B cell (primary cell): ENCODE results near the gene SMARCD3. TPM values are rescaled to one million over a fixed set of nuclear protein-coding genes. Genes with fewer than 3 reads are reported as not detected.

Experiments
- ATAC-seq: fragments of 200-7000 bp; cut with Tn5 transposase; one replicate; pipeline ENCODE4 v1.10.0; 2021; ENCODE audit warnings: low read depth, mild to moderate bottlenecking, moderate number of reproducible peaks, moderate library complexity
- CTCF ChIA-PET: fragments of 350-600 bp; sonication (Branson Sonifier 250); formaldehyde crosslinking; loops from one replicate; lab custom pipeline; 2021; ENCODE audit warnings: antibody characterized with exemption, inconsistent platforms; lab: Charles Lee
- POLR2A ChIA-PET: fragments of 350-600 bp; sonication (Branson Sonifier 250); formaldehyde crosslinking; loops from one replicate; lab custom pipeline; 2021; ENCODE audit warnings: antibody characterized with exemption; lab: Charles Lee
- DNase-seq: peaks from one replicate; pipeline ENCODE4 v3.0.0; 2013
- H2AFZ ChIP-seq: 2 replicates; pipeline ENCODE4 v1.6.1; 2012; ENCODE audit warnings: mild to moderate bottlenecking, low read depth, low read length; ENCODE audit not compliant: insufficient read depth, poor library complexity, severe bottlenecking
- H3K27ac ChIP-seq, 2 donors: 1 replicate in 1 of 2; 2 replicates in 1 of 2; pipeline ENCODE4 v1.5.1; 2012 to 2013; ENCODE audit warnings: low read length in 2 of 2, mild to moderate bottlenecking in 2 of 2, moderate library complexity in 1 of 2
- H3K27me3 ChIP-seq, 4 experiments: fragments of 200-600 bp in 1 of 4; sonication (generic) in 1 of 4; replicated peaks in 1 of 4; 1 replicate in 2 of 4; 2 replicates in 2 of 4; pipeline versions ENCODE4 v1.6.1 to v1.7.0; 2013 to 2016; ENCODE audit warnings: low read length in 3 of 4, mild to moderate bottlenecking in 2 of 4, mixed read lengths in 1 of 4, moderate library complexity in 1 of 4; ENCODE audit not compliant: insufficient read depth in 4 of 4, control insufficient read depth in 3 of 4; ENCODE audit errors: control extremely low read depth in 1 of 4
- H3K36me3 ChIP-seq, 2 experiments: replicated peaks in 1 of 2; 1 replicate in 1 of 2; 2 replicates in 1 of 2; pipeline versions ENCODE4 v1.6.1 to v1.7.1; 2013; ENCODE audit warnings: low read length in 1 of 2; ENCODE audit not compliant: insufficient read depth in 2 of 2, control insufficient read depth in 1 of 2; ENCODE audit errors: control extremely low read depth in 1 of 2, extremely low read depth in 1 of 2
- H3K4me1 ChIP-seq, 2 donors: fragments of 200-600 bp in 1 of 2; sonication (generic) in 1 of 2; 1 replicate in 1 of 2; 2 replicates in 1 of 2; pipeline versions ENCODE4 v1.5.1 to v1.6.1; 2013 to 2017; ENCODE audit warnings: low read length in 2 of 2; ENCODE audit not compliant: control insufficient read depth in 2 of 2, insufficient read depth in 2 of 2
- H3K4me2 ChIP-seq: replicated peaks from 2 replicates; pipeline ENCODE3; 2012; ENCODE audit warnings: mild to moderate bottlenecking, low read depth, low read length; ENCODE audit not compliant: poor library complexity, severe bottlenecking
- H3K4me3 ChIP-seq, 5 experiments: fragments of 200-600 bp in 1 of 5; sonication (generic) in 1 of 5; 1 replicate in 3 of 5; 2 replicates in 2 of 5; pipeline versions ENCODE4 v1.5.1 to v1.7.0; 2011 to 2016; ENCODE audit warnings: low read length in 4 of 5, mild to moderate bottlenecking in 4 of 5, low read depth in 2 of 5, control low read depth in 1 of 5, moderate library complexity in 1 of 5; ENCODE audit not compliant: insufficient read depth in 1 of 5; ENCODE audit errors: control extremely low read depth in 1 of 5, extremely low read depth in 1 of 5
- H3K79me2 ChIP-seq: fragments of 200-600 bp; sonication (generic); one replicate; pipeline ENCODE4 v1.6.0; 2016; ENCODE audit warnings: low read length; ENCODE audit not compliant: control insufficient read depth, insufficient read depth
- H3K9ac ChIP-seq: fragments of 200-600 bp; sonication (generic); 2 replicates; pipeline ENCODE4 v1.6.1; 2017; ENCODE audit warnings: mild to moderate bottlenecking, low read length, moderate library complexity
- H3K9me3 ChIP-seq, 3 donors: one replicate each; pipeline versions ENCODE4 v1.6.1 to v1.7.1; 2013; ENCODE audit warnings: low read length in 2 of 3; ENCODE audit not compliant: control insufficient read depth in 2 of 3, insufficient read depth in 1 of 3; ENCODE audit errors: control extremely low read depth in 1 of 3
- H4K20me1 ChIP-seq: 2 replicates; pipeline ENCODE4 v1.6.0; 2012; ENCODE audit warnings: mild to moderate bottlenecking, low read length; ENCODE audit not compliant: insufficient read depth, control insufficient read depth, poor library complexity, severe bottlenecking
- H3K27ac Mint-ChIP-seq: one replicate; pipeline ENCODE4 v1.8.0; 2021; ENCODE audit warnings: mixed read lengths
- H3K27me3 Mint-ChIP-seq: one replicate; pipeline ENCODE4 v1.8.0; 2021; ENCODE audit warnings: mixed read lengths
- H3K4me1 Mint-ChIP-seq: one replicate; pipeline ENCODE4 v1.8.0; 2021; ENCODE audit warnings: mixed read lengths
- H3K4me3 Mint-ChIP-seq: one replicate; pipeline ENCODE4 v1.8.0; 2021; ENCODE audit warnings: mixed read lengths
- H3K9me3 Mint-ChIP-seq: one replicate; pipeline ENCODE4 v1.8.0; 2022; ENCODE audit warnings: mixed read lengths; ENCODE audit not compliant: insufficient read depth
- EZH2 ChIP-seq: IDR thresholded peaks from 2 replicates; pipeline ENCODE4 v1.6.1; 2012; ENCODE audit warnings: borderline replicate concordance, low read depth, mild to moderate bottlenecking, moderate library complexity, low read length; ENCODE audit not compliant: insufficient read depth, poor library complexity, severe bottlenecking
- WGBS: methylation state at CpG from one replicate; pipeline ENCODE4 v1.1.5; 2013; ENCODE audit warnings: missing lambda C conversion rate; ENCODE audit not compliant: insufficient coverage; 5-methylcytosine and 5-hydroxymethylcytosine counted together
- intact Hi-C: fragments of 100-400 bp; cut with micrococcal nuclease; formaldehyde crosslinking; loops from one replicate; pipeline ENCODE4 v1.10.0; 2022
- polyA plus RNA-seq: library from polyadenylated mRNA; depleted of rRNA; stranded (reverse); fragments of >200 nt; gene quantifications from 2 replicates; pipeline ENCODE4 v1.2.3, GENCODE V29; 2012
- total RNA-seq, 2 donors: library from RNA; stranded (reverse); fragments of 120-200 nt in 1 of 2; gene quantifications; 1 replicate in 1 of 2; 2 replicates in 1 of 2; pipeline versions ENCODE4 v1.2.3 to v1.2.4, GENCODE V29; 2013 to 2022
- TF ChIP-seq, protein P1 (sequence below): fragments of 200-600 bp; IDR thresholded peaks from one replicate; pipeline ENCODE4 v1.8.0; 2022; ENCODE audit warnings: antibody characterized with exemption, mild to moderate bottlenecking

The SMARCD3 gene
- total and polyA plus RNA-seq, 2 donors (not counting 1 experiment from before 2014, with no cell fraction given) = 1.0 TPM; not detected in 1

DNA sequence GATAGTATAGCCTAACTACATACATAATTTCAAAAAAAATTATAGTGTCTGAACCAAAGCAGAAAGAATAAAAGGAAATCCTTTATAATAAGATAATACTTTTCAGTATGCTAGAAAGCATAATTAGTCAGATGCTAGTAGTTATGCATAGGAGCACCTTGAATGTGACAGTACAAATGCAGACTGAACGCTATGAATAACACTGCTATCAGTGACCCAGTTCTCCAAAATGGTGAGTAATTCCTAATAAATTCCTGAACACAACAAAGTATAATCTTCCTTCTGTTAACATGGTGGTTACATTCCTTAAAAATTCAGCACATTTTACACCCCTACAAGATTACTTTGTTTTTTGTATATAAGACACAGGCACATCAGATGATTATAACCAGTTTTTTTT, 17.4 kb downstream of the SMARCD3 start:
- TF ChIP-seq, protein P1, sequence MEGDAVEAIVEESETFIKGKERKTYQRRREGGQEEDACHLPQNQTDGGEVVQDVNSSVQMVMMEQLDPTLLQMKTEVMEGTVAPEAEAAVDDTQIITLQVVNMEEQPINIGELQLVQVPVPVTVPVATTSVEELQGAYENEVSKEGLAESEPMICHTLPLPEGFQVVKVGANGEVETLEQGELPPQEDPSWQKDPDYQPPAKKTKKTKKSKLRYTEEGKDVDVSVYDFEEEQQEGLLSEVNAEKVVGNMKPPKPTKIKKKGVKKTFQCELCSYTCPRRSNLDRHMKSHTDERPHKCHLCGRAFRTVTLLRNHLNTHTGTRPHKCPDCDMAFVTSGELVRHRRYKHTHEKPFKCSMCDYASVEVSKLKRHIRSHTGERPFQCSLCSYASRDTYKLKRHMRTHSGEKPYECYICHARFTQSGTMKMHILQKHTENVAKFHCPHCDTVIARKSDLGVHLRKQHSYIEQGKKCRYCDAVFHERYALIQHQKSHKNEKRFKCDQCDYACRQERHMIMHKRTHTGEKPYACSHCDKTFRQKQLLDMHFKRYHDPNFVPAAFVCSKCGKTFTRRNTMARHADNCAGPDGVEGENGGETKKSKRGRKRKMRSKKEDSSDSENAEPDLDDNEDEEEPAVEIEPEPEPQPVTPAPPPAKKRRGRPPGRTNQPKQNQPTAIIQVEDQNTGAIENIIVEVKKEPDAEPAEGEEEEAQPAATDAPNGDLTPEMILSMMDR = no peak
- TF ChIP-seq EZH2 = no peak
- H3K27me3 Mint-ChIP-seq = no peaks in the 10 kb centered on the region
- POLR2A ChIA-PET = no interaction called here
- intact Hi-C loops = no loop called here
- H3K4me3 Mint-ChIP-seq = peak overlapping the region; percentile 99
- H3K9me3 ChIP-seq = no peaks in the 10 kb centered on the region
- peaks cover 53% of the 10 kb centered on the region for H3K4me1 Mint-ChIP-seq
- ATAC-seq (no peak), DNase-seq (no peak)
- H4K20me1 ChIP-seq = peaks cover 35% of the 10 kb centered on the region
- H3K4me1 ChIP-seq = peaks cover 26 to 36% of the 10 kb centered on the region in 2 donors
- no peaks in the 10 kb centered on the region for H3K27me3 ChIP-seq
- H3K9me3 Mint-ChIP-seq = no peaks in the 10 kb centered on the region
- no CpG with 5 or more reads among the region's 1 CpG for WGBS
- H3K9ac ChIP-seq = no peak overlapping the region
- H3K4me3 ChIP-seq = no peak overlapping the region
- H3K4me2 ChIP-seq = no peak overlapping the region
- no peak overlapping the region for H2AFZ ChIP-seq
- peaks cover 43% of the 10 kb centered on the region for H3K79me2 ChIP-seq
- CTCF ChIA-PET = no interaction called here
- no peak overlapping the region for H3K27ac ChIP-seq
- peaks cover 0 to 11% of the 10 kb centered on the region in 2 experiments for H3K36me3 ChIP-seq
- peak overlapping the region; percentile 37 for H3K27ac Mint-ChIP-seq

DNA sequence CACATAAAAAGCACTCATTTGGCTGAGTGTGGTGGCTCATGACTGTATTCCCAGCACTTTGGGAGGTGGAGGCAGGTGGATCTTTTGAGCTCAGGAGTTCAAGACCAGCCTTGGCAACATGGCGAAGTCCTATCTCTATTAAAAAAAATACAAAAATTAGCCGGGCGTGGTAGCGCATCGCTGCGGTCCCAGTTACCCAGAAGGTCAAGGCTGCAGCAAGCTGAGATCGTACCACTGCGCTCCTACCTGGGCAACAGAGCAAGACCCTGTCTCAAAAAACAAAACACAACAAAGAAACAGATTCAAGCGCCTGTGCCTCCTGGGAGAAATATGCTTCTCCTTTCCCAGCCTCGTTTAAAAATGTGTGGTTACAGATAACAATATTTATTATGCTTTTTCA, 19.2 kb downstream of the SMARCD3 start:
- H3K9me3 ChIP-seq = no peaks in the 10 kb centered on the region
- TF ChIP-seq EZH2 = no peak
- TF ChIP-seq, protein P1 = no peak
- peaks cover 34 to 42% of the 10 kb centered on the region in 2 donors for H3K4me1 ChIP-seq
- ATAC-seq (no peak), DNase-seq (no peak)
- no peak overlapping the region for H3K27ac Mint-ChIP-seq
- H2AFZ ChIP-seq = no peak overlapping the region
- CTCF ChIA-PET = interaction anchor here (4.4 kb wide), 1 partner anchor 15 kb away, joined by 34 read pairs; no protein-coding TSS in a partner anchor
- 100% methylated on average over 6 of the region's 10 CpGs for WGBS
- H3K27me3 Mint-ChIP-seq = no peaks in the 10 kb centered on the region
- H3K4me3 Mint-ChIP-seq = no peak overlapping the region
- peaks cover 62% of the 10 kb centered on the region for H3K4me1 Mint-ChIP-seq
- no peak overlapping the region for H3K27ac ChIP-seq
- H3K4me3 ChIP-seq = no peak overlapping the region
- H3K36me3 ChIP-seq = peaks cover 0 to 8% of the 10 kb centered on the region in 2 experiments
- H3K27me3 ChIP-seq = no peaks in the 10 kb centered on the region
- peaks cover 48% of the 10 kb centered on the region for H3K79me2 ChIP-seq
- no peak overlapping the region for H3K4me2 ChIP-seq
- no peaks in the 10 kb centered on the region for H3K9me3 Mint-ChIP-seq
- H3K9ac ChIP-seq = no peak overlapping the region
- POLR2A ChIA-PET = no interaction called here
- intact Hi-C loops = no loop called here
- peaks cover 29% of the 10 kb centered on the region for H4K20me1 ChIP-seq
